Ureter (tissue), 1 donor: ENCODE measurements around the gene PAN3. TPM values are rescaled to one million over a fixed set of nuclear protein-coding genes. Genes with fewer than 3 reads are reported as not detected.
"Not testable (repeated sequence)": the region's sequence is repeated elsewhere in the genome, so short reads cannot be mapped to it uniquely, and the experiment has no call there.

Experiments
- DNase-seq: peaks from one replicate; pipeline ENCODE4 v3.0.0-alpha.2; 2020; ENCODE audit warnings: low spot score
- total RNA-seq: library from RNA; stranded (reverse); gene quantifications from one replicate; pipeline ENCODE4 v1.2.4, GENCODE V29; 2023
- donor health status: DM: yes; HTN: yes; CAD: no.

Gene PAN3
- 54.6 TPM for total RNA-seq

- DNase-seq = peak; percentile 93
Measured at GRCh38 chr13:28138012-28138755, at the start of gene PAN3. Gene PAN3, plus strand, starts transcription at chr13:28138545. Its CDS starts 113 bp downstream, at chr13:28138658.

GRCh38 chr13:28089065-28089464, 49.3 kb upstream of the PAN3 start:
- no peak for DNase-seq

- no peak for DNase-seq
Measured at GRCh38 chr13:28092431-28092830, 45.9 kb upstream of the PAN3 start.

GRCh38 chr13:28093881-28094280, 44.5 kb upstream of the PAN3 start:
- no peak for DNase-seq

GRCh38 chr13:28094306-28094705, 44.0 kb upstream of the PAN3 start:
- no peak for DNase-seq

- no peak for DNase-seq
Measured at GRCh38 chr13:28097503-28097902, 40.8 kb upstream of the PAN3 start.

- DNase-seq = no peak
Measured at GRCh38 chr13:28099396-28100149, 38.8 kb upstream of the PAN3 start.

- DNase-seq = no peak
Measured at GRCh38 chr13:28100150-28101121, 37.9 kb upstream of the PAN3 start, which contains the start of gene FLT3. Gene FLT3, minus strand, starts transcription at chr13:28100576. Its CDS starts 66 bp downstream, at chr13:28100510.

- not testable (repeated sequence) for DNase-seq
Measured at GRCh38 chr13:28101886-28102285, 36.5 kb upstream of the PAN3 start.

- no peak for DNase-seq
Measured at GRCh38 chr13:28106976-28107375, 31.4 kb upstream of the PAN3 start.

GRCh38 chr13:28110414-28110813, 27.9 kb upstream of the PAN3 start:
- no peak for DNase-seq

GRCh38 chr13:28116736-28117135, 21.6 kb upstream of the PAN3 start:
- DNase-seq = no peak

GRCh38 chr13:28117689-28118377, 20.5 kb upstream of the PAN3 start:
- no peak for DNase-seq

GRCh38 chr13:28120317-28120716, 18.0 kb upstream of the PAN3 start:
- DNase-seq = no peak

- no peak for DNase-seq
Measured at GRCh38 chr13:28121224-28121623, 17.1 kb upstream of the PAN3 start.

GRCh38 chr13:28128030-28128429, 10.3 kb upstream of the PAN3 start:
- DNase-seq = no peak

GRCh38 chr13:28128926-28129325, 9.4 kb upstream of the PAN3 start:
- no peak for DNase-seq

GRCh38 chr13:28129911-28130693, 8.2 kb upstream of the PAN3 start:
- no peak for DNase-seq

GRCh38 chr13:28131646-28132045, 6.7 kb upstream of the PAN3 start:
- no peak for DNase-seq

- DNase-seq = no peak
Measured at GRCh38 chr13:28136916-28137315, 1.4 kb upstream of the PAN3 start.
